Nucleus accumbens (tissue), 56 donors: ENCODE measurements around the gene MAPKAPK3.
"Not testable (repeated sequence)": the region's sequence is repeated elsewhere in the genome, so short reads cannot be mapped to it uniquely, and the experiment has no call there.

ENCODE experiments used
- DNase-seq, 56 donors: peaks; one replicate each; lab custom pipeline; 2025; lab: John Stamatoyannopoulos, UW

MAPKAPK3 gene

GRCh38 chr3:50651920-50652529 is 35.1 kb downstream of the MAPKAPK3 start:
- DNase-seq, result peak in 15 of 56 donors; percentile 6 to 67 (median 26)

DNA sequence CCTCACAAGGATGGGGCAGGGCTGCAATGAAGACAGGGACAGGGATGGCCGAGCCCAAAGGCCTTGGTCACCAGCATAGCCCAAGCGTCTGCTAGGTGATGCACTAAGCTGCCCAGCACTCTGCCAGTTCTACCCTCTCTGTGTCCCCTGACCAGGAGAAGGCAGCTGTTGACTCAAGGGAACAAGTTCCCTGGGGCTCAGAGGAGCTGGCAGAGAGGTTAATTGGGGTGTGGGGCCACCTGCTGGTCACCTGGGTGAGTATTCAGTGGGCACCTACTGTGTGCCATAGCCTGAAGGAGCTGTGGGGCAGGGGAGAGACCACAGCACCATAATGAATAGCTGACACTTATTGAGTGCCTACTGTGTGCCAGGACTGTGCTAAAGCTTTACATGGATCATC is 35.8 kb downstream of the MAPKAPK3 start:
- DNase-seq, result peak in 7 of 56 donors; percentile 8 to 31 (median 16)

DNA sequence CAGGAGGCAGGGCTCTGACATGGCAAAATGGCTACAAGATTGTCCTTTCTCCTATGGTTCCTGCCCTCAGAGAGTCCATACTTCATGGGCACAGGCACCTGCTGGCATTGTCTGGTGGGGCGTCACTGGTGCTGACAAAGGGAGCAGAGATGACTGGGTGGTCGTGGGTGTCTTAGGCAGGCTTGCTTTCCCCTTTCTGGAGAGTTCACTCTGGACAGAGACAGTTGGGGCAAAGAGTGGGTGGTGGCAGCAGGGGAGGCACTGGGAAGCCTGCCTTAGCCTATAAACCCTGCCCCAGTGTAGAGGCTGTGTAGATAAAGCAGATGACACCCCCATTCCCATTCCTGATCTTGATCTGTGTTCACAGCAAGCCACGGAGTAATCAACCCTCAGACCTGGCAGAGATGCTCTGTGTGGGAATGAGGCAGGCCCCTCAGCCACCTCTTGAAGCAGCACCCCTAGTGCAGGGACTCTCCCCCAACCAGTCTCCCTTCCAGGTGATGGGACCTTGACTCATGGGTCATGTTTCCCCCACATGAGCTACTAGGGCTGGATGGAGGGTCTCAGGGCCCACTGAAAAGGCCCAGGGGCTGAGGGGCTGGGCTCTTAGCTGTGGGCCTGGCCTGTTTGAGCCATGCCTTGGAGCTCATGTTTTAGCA is 37.1 kb downstream of the MAPKAPK3 start:
- no peak for DNase-seq

GRCh38 chr3:50655009-50655830 is 38.3 kb downstream of the MAPKAPK3 start:
- DNase-seq, result no peak

- no peak for DNase-seq
Measured at GRCh38 chr3:50656417-50657195, 39.7 kb downstream of the MAPKAPK3 start.

DNA sequence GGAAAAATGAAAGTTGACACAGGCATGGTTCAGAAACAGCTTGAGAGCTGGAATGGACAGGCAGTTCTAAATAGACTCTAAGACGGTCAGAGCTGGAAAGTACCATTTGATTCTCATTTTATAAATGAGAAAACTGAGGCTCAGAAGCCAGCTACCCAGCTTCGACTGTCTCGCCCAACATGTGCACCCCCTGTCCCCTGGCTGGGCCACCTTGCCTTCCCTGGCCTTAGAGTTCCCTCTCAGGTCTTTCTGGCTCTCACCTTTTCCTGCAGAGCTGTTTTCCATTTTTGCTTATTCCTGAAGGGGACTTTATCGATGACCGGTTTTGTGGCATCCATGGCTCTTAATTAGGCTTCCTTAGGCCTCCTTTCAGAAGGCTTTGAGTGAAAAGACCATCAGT is 40.5 kb downstream of the MAPKAPK3 start:
- no peak for DNase-seq

DNA sequence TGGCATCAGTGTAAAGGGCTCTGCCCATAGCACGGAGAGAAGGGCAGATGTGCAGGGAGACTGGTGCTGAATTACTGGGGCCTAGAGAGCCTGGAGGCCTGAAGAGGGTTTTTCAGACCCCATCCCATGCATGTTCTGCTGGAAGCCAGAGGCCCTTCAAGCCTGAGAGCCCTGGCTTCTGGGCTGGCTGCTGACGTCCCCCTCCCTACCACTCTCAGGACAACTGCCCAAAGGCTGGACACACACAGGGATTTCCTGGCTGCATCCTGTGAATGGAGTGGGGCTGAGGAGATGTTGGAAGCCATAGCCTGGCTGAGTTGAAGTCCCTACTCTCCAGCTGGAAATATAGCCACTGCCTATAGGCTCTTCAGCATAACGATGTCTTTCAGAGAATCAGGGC is 40.9 kb downstream of the MAPKAPK3 start:
- DNase-seq, result no peak

- DNase-seq, result no peak
Measured at GRCh38 chr3:50658416-50658815, 41.5 kb downstream of the MAPKAPK3 start.

DNA sequence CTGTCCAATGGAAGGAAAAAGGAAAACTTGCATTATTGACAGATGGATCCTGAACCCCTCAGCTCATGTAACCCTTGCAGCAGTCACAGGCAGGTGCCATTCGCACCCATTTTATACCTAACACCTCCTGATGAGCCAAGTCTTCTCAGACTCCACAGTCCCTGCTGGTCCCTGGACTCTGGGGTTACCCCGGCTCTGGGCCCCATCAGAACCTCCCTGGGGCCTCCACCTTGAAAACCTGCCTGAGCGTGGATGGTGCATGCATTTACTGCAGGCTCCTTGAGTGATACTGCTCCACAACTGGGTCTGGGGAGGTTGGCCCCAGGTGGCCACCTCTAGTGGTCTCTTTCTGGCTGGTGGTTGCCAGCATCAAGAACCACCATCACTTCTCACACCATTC is 41.9 kb downstream of the MAPKAPK3 start:
- no peak for DNase-seq

DNA sequence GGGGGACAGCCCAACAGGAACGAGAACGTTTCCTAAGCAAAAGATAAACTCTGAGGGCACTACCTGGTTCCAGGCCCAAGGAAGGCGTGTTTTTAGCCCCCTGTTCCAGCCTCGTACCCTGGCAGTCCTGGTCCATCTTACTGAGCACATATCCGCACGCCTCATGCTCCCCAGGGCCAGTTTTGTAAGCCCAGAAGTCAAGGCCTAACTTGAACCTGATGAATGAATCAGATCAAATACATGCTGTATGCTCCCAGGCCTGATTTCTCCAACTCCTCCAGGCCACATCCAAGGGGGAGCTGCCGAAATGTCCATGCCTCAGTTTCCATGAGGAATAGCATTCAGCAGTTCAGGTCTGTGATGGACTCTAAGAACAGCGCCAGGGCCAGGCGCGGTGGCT is 43.4 kb downstream of the MAPKAPK3 start:
- no peak for DNase-seq

- no peak for DNase-seq
Measured at GRCh38 chr3:50661321-50661837, 44.4 kb downstream of the MAPKAPK3 start.

GRCh38 chr3:50662408-50662807 is 45.5 kb downstream of the MAPKAPK3 start:
- DNase-seq, result no peak

GRCh38 chr3:50665081-50665840 is 48.3 kb downstream of the MAPKAPK3 start:
- no peak for DNase-seq

DNA sequence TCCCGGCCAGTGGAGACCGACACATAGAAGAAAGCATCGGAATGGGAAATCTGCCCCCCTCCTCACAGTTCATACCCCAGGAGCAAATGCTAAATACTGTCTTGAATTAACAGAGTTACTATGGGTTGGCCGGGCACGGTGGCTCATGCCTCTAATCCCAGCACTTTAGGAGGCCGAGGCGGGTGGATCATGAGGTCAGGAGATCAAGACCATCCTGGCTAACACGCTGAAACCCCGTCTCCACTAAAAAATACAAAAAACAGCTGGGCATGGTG is 48.8 kb downstream of the MAPKAPK3 start:
- not testable (repeated sequence) for DNase-seq

- DNase-seq, result peak in 6 of 56 donors; percentile 10 to 40 (median 28)
Measured at GRCh38 chr3:50666837-50667236, 49.9 kb downstream of the MAPKAPK3 start.

GRCh38 chr3:50671331-50671730 is 54.4 kb downstream of the MAPKAPK3 start:
- DNase-seq, result peak in 2 of 56 donors; percentile 11 to 56

DNA sequence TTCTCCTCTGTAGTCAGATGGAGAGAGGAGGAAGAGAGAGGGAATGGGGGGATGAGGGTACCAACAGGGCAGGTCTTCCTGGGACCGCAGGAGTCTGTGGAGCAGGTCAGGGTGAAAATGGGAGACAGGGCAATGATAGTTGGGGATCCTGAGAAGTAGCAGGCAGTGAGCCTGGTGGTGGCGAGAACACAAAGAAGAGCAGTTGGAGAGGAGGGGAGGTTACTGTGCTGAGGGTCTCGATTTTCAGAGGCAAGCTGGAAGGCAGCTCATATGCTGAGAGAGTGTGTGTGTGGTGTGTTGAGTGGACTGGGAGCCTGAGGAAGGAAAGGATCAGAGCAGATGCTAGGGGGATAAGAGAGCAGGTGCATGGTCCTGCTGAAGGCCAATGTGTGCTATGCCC is 55.7 kb downstream of the MAPKAPK3 start:
- DNase-seq, result no peak

DNA sequence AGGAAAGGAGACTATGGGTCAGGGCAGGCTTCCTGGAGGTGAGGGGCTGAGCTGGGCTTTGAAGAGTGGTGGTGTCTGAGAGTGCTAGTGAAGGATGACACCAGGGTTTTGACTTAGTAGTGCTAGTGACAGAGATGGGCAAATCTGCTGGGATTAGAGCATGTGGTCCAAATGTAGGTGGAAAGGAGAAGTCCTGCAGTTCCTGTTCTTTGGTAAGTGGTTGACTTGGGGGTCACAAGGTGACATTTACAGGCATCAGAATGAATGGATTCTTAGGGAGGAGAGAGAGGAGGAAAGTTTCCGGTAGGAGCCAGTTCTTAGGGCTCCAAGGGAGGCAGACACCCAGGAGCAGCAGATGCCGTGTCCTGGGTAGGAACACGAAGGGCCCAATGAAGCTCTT is 57.0 kb downstream of the MAPKAPK3 start:
- no peak for DNase-seq

- DNase-seq, result peak in 40 of 56 donors; percentile 19 to 79 (median 48)
Measured at GRCh38 chr3:50674349-50675178, 57.6 kb downstream of the MAPKAPK3 start, which contains the start of gene DOCK3. TSS of gene DOCK3 (plus strand) at chr3:50674927. CDS start at chr3:50675264, 337 bp downstream.
